ENCODE data around the gene SRPX.
A peak's percentile ranks its signal among the peaks of the same experiment; 100 is the strongest.

Gene SRPX

DNA sequence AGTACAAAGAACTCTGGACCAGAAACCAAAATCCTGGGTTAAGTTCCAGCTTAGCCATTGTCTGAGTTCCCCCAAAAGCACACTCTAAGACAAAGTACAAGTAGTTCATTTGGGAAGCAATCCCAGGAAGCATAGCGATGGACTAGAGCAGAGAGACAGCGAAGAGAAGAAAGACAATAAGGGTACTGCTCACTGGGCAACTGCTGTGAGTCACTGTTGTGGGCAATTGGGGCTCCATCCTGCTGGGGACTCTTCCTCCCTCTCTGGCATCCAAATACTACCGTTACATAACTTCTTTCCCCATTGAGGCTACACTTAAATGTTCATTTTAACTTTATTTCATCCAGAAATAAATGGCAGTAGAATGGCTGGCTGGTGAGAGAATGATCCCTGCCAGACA, 14.1 kb downstream of the SRPX start:
- no peak for DNase-seq

DNA sequence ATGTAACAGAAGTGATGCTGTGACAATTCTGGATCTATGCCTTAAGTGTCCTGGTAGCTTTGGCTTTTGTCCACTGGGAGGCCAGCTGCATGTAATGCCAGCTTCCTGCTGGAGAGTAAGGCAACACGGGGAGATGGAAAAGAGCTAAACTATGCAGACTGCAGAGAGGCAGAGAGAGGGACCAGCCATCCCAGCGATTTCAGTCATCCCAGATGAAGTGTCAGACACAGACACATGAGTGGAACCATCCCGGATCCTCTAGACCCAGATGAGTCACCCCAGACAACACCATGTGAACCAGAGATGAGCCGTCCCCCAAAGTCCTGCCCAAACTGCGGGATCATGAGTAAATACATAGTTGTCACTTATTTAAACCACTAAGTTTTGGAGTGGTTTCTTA, 14.6 kb downstream of the SRPX start:
- no peak for DNase-seq

DNA sequence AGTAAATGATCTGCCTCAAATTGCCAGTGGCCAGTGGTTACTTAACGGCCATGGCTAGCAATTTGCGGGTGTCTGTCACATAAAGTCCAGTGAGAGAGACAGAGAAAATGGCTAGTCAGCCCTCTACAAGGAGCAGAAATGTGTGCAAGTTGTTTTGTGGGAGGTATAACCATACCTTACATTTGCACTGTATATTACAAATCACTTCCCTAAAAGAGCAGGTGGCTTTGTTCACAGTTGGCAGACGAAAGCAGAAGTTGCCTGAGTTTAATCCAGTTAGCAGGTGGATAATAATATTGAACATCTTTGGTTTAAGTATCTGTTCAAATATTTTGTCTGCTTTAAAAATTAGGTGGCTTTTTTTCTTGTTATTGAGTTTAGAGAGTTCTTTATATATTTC, 15.6 kb downstream of the SRPX start:
- no peak for DNase-seq

DNA sequence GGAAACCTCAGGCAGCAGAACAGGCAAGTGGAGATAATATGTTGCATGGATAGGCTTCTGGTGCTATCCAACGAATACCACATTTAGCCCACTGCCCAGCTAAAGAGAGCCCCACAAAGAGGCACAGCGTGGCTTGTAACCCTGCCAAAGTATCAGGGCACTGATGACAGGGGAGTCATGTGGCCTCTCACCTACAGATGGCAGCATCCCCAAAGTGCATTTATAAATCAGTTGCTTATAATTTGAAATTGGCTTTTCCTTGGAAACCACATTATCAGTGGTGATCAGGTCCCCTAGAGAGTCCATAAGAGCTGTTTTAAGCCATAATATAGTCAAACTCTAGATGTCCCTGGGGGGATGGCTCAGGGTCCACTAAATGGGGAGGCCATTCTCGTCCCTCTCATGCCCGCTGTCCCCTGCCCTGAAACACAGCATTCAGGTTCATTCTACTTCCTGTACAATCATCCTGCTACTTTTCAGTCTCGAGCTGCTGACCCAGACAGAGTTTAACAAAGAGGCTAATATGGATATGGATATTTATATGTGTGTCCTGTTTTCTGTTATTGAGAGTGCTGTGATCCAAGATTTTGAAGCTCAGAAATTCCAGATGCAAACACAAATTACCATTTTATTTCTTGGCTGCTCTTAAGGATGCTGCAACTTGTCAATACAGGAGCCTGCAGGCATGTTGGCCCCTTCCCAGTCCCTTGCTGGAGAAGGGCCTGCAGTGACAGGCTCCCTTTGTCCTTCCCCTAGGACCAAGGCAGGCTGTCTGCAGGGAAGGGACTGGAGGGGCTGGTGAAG, 28.5 kb downstream of the SRPX start:
- DNase-seq = no peak

DNA sequence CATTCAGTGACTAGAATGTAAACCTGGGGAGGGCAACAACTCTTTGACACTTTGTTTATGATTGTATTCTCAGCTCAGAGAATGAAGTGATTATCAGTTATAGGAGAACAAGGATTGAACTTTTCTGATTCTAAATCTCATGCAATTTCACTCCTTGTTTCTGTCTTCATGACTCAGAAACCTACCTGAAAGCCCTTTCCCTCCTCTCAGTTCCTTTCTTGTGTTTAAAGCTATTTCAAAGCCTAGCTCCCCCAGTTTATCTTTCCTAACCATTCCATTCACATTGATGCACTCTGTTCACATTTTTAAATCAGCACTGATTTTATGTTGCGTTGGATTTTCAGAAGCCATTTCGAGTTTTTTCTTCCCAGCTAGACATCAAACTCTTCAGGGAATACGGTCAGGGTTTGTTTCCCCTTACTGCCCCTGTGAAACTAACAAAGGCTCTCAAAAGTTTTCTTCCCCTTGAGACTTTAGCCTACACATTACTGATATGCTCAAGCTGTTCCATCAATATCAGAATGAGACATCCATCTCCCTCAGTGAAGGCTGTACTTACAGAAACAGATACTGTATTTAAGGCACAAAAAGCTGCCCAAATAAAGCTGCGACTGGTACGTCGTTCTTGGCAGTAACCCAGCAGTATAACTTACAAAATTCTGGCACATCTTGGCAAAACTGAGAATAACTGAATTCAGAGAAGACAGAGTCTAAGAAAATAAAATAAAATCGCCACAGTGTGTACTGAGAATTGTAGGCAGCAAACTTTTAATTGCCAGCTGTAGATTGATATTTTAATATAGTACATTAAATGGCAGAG, 31.0 kb downstream of the SRPX start:
- no peak for DNase-seq

DNA sequence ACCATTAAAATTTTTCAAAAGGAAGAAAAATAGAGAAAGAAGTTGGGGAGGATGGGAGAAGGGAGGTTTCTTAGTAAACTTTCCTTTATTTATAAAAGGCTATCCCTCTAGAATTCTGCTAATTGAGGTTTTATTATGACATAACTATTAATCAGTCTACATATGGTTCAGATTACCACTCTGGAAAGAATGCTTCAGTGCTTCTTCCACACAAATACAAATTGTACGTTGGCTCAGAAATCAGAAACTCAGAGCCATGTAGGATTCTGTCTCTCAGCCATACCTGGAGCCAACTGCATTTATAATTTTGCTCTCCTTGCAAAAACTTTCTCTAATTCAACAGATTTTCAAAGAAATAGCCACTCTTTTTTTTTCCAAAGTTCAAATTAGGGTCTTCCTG, 37.1 kb downstream of the SRPX start:
- DNase-seq = no peak

DNA sequence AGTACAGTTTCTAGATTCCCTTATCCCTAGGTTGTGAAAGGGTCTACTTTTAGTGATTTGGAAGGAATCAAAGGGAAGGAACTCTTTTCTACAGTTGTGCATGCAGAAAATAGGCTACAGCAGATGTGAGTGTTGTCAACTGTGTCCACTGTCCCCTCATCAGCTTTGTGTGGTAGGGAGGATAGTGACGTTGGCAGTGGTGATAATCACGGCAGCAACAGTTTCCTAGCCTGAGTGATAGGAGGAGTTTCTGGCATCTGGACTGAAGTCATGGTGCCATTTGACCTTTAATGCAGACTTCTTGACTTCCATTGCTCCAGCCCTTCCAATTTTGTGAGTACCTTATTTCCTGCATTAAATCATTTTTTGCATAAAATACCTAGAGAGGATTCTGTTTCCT, 39.3 kb downstream of the SRPX start:
- DNase-seq = no peak

DNA sequence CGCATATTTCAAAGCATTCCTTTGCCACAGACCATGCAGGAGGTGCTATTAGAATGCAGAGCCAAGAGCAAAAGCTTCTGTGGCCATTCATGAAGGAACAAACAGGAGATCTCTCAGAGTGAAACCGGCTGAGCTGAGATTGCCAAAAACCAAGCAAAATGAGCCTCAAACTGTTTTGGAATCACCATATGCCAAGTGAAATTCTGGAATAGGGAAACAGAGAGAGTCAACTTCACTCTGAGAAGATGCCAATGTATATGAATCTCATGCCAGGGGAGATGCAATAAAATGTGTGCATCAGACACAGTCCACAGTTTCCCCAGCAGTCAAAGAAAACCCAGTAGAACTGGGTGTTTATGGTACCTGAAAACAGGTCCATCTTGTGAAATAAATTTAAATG, 42.3 kb downstream of the SRPX start:
- DNase-seq = no peak

DNA sequence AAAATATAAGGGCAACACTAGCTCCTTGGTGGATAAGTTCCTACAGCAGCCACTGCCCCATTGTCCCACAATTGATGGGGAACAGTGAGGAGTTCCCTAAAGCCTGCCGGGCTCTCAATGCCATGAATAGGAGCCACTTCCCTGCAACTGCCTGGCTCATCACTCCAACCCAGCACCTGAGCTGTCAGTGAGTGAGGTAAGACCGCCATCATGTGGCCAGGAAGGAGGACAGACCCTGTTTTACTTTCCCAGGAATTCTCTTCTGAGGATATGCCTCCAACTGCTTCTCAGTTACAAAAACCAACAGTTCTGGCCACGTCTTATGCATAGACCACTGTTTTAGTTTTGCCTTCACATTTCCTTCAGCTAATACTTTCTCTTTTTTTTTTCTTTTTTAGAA, 45.5 kb downstream of the SRPX start:
- DNase-seq = peak; percentile 40

DNA sequence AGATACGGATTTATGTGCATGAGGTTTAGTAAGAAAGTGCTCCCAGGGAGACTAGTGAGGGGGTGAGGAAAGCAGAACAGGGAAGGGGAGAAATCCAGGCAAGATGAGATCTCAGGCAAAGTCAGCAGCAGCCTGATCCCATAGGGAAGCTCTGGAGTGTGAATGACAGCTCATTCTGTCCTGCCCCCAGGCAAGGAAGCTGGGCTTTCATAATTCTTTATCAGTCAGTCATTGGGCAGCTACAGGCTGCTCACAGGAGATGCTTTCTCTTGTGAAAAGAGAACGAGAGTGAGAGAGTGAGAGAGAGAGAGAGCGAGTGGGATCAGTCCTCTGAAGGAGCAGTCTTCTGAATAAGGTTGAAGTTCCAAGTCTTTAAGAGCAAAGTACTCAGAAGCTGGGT, 48.1 kb downstream of the SRPX start:
- no peak for DNase-seq

DNA sequence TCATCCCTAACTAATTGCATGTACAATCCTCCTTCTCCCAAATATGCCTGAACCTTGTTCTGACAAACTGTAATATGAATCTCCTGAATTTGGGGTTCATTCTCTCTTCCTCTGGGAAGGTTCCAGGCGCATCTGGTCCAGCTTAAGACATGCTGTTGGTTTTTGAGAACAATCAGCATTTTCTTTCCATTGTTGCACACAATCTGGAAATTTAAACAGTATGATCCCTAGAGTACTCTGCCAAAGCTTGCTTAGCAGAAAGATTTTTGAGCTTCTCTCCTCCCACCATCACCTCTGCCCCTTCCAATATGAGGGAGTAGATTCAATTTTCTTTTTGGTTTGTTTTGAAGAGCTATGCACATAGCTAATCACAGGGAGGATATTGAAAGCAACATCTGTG, 50.1 kb downstream of the SRPX start:
- no peak for DNase-seq

DNA sequence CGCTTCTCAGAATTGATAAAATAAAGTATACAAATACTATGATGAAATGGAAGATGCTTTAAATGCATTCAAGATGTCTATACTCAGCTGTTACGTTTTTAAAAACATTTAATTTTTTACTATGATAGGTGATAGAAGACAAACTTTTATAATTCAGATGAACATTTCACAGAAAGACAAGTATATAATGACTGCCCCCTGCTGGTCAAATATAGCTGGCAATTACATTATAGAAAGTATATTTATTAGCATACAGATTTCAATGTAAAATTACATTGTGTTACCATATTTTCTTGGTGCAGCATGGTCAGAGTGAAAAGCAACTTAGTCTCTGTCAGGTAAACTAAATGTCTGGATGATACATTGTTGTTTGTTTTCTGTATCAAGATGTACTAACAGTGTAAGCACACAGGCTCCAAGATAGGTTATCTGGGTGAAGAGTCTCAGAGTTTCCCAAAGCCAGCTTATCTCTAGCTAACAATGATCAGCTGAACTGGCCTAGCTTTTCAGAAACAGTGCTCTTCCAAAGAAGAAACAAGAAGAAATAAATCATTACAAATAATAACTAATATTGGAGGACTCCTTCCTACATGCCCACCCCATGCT, 54.1 kb downstream of the SRPX start:
- DNase-seq = peak; percentile 13

DNA sequence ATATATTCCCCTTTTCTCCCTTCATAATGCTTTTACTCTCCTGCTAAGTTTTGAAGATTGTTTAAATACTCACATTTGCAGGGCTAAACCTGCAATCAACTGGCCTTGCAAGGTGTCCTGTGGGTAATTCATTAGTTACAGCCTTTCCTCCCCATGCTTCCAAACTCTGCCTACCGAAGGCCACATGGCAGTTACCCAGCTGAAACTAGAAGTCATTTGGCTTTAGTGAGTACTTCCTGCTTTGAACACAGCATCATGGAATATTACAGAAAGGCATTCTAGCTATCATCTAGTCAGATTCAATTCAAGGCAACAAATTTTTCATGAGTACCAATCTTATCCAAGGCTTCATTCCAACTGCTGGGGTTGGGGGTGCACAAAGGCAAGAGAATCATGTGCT, 55.6 kb downstream of the SRPX start:
- DNase-seq = no peak

DNA sequence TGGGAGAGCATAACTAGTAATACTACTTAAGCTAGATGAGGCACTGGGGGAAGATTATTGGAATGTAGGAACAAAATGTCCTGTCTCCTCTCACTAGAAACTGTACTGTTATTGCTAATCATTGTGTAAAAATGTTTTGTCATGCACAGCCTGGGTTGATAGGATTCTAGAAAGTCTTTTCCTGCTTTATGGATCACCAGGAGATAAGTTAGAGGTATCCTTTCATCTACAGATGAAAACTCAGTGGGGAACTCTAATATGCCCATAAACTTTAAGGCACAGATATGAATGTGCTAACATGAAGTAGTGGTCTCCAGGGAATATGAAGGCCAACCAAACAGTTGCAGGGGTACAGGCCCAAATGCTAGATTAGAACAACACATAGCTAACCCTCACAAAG, 57.5 kb downstream of the SRPX start:
- no peak for DNase-seq

DNA sequence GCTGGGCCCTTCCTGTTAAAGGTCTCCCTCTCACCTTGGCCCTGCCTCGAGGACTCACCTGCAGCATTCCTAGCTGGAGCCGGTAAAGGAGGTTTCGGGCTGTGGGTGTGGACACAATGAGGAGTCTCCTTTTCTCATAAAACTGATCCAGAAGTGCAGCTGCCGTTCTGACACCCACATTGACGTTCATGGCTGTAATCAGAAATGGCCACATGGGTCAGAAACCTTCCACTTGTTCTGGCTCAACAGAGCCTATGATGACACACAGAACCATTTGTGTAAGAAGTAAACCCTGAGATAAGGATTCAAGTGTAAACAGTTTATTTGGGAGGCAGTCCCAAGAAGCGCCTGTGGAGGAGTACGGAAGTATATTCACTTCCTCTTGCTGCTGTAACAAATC, 63.8 kb downstream of the SRPX start:
- no peak for DNase-seq

DNA sequence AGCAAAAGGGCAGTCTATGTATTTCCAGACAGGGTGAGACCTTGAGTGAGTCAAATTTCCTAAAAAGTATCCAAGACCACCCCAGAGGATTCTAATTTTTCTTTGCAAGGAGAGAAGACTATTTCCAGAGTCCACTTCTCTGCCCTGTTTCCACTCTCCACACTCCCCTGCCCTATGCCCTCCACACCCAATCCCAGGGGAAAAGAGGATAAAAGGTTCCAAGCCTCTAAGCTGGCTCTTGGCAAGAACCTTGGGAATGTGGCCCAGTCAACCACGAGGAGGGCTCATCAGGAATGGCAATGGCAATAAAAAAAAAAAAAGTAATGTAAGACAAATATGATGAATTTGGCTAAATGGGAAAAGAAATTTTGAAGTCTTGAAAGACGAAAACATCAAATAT, 65.9 kb downstream of the SRPX start:
- no peak for DNase-seq

DNA sequence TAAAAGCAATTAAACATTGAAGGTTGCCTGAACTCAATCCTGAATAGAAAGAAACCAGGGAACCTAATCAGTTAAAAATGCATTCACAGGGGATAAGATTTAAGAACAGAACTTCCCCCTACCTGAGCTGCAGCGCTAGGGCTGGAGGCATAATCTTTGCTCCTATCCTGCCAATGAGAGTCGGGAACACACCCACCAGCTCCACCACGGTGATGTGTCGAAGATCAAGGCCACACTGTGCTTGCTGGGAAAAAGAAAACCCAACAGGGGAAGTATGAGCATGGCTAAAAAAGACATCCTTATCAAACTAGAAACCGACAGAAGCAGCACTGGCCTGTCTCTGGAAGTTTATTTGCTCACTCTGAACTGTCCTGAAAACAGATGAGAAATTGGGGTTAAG, 66.3 kb downstream of the SRPX start:
- DNase-seq = no peak

DNA sequence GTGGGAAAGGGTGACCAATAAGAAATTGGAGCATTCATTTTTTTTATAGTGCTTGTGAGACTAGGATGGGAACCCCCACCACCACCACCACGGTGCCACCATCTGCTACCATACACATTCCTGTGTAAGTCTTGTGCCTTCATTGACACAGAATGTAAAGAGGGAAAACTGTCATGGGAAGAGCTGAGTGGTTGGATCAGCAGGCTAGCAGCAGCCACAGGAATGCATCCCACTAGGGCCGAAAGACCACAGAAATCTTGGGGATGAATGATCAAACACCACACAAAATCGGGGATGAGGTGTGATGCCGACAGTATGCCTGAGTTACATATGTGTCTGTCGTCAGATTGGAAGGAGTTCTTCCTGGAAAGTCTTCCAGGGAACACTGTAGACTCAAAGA, 69.2 kb downstream of the SRPX start:
- DNase-seq = no peak

DNA sequence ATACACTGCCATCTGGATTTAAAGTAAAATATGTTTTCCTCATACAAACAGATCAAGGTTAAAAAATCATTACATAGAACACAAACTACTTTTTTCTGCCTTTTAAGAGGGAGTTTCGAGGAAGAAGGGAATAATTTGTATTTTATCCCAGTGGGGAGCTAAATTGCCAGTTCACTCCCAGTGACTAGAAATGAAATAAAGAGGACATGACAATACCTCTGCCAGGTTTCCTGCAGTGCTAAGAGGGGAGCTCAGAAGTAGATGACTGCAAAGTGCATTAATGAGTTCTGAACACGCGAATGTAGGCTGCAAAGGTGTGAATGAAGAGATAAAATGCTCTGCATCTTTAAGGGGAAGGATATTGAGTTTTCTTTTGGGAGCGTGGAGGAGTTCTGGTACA, 69.7 kb downstream of the SRPX start:
- no peak for DNase-seq

DNA sequence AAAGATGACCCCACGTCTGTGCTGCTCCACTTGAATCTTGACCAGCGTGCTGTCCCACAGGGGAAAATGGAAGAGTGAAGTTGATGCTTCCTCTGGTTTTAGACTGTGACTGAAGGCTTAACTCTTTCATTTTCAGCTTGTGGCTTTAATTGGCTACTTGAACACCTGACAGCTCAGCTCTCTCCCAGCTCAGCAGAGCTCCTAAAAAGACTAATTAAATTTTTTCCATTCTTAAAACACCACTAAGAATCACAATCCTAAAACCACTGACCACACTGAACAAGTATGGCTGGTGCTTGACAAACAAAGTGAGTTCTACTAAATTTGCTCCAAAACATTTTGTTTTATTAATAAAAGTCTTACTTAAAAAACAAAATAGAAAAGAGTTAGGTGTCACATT, 71.7 kb downstream of the SRPX start:
- no peak for DNase-seq

DNA sequence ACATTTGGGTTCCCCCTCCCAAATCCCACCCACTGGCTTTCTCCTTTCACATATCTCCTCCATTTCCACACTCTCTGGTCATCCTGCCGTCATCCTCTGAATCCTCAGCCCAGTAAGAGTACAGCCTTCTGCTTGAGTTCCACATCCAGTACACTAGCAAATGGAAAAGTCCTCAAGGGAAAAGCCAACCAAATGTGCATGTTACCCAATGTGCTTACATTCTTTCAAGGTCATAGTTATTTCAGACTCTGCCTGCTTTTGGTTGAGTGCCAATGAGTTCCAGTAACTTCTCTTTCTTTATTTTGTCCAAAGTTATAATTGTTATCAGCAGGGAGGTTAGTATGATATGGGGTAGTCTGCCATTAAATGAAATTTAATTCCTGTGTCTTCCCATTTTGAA, 78.1 kb downstream of the SRPX start:
- DNase-seq = no peak

DNA sequence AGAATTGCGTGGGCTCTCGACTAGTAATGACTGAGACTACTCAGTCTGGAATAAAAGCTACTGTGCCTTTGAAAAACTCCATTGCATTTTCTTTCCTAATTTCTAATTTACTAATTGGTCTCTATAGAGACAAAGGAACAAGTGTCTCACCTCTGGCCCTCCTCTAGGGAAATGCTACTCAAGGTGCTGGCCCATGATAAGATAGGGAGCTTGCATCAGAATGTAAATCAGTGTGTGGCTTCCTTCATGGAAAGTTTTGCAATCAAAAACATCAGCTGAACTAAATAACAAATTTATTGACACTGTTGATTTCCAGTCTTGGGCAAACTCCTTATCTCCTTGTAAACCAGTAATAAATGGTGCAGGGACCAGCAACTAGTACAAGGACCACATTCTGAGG, 81.8 kb downstream of the SRPX start:
- no peak for DNase-seq

DNA sequence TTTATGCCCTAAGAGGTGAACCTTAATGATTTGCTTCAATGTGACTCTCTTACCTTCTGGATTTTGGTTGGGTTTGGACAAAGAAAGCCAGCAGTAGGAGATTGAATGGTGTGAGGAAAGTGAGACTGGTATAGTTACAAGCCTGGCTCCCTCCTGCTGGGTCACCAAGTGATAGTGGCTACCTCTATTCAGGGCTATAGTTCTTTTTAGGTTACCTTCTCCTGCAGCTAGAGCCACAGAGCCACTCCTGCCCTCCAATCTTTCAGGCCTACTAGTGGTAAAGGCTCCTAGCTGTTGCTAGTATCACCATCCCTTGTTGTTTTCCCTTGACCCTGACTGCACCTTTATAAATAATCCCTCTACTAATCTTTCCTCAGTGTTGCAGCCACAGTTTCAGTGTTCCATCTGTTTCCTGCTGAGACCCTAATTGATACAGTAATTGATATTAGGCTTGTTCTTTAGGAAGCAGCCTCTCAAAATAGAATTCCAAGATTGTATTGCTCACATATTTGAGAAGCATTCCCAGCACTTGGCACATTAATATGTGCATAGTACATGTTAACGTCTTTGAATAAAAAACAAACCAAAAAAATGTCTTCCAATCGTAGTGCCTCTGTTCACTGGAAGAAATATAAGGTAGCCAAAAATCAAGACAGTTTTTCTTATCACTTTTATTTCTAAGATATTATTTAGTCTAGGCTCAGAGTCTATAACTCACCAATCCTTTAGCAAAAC, 82.3 kb downstream of the SRPX start:
- DNase-seq = no peak

DNA sequence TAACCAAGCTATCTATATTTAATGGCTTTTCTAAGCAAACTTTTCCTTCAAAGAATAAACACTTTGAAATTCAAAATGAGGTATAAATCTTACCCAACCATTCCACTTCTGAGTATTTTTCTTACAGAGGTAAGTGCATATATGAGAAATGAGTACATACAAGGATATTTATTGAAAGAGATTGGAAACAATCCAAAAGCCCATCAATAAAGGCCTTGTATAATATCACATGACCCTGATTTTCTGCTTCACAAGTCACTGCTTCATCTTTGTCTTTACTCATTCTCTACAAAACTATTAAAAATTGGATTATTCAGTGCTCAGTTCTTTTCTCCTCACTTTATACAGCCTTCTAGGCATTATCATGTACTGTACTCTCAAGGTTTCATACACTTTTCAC, 91.3 kb downstream of the SRPX start:
- no peak for DNase-seq

Data from kidney glomerular epithelial cell (primary cell).